H1 (cell line): ENCODE data around the gene TAF9. TPM values are rescaled to one million over a fixed set of nuclear protein-coding genes. Genes with fewer than 3 reads are reported as not detected.
"Not testable (repeated sequence)": the region's sequence is repeated elsewhere in the genome, so short reads cannot be mapped to it uniquely, and the experiment has no call there.

Experiments used
- CTCF ChIA-PET: fragments of 300-600 bp; sonication (Branson Sonifier 250); formaldehyde crosslinking; loops from one replicate; lab custom pipeline; 2021; ENCODE audit not compliant: partially characterized antibody; lab: Charles Lee
- POLR2A ChIA-PET: fragments of 300-600 bp; sonication (Branson Sonifier 250); formaldehyde crosslinking; loops from one replicate; lab custom pipeline; 2021; ENCODE audit warnings: inconsistent platforms; ENCODE audit not compliant: partially characterized antibody; lab: Charles Lee
- DNase-seq, 2 experiments: peaks; one replicate each; pipeline versions ENCODE4 v3.0.0 to v3.0.0-alpha.2; 2010 to 2022; ENCODE audit warnings: low spot score in 2 of 2, low read depth in 1 of 2, mixed read lengths in 1 of 2
- FAIRE-seq: peaks from 2 replicates; lab custom pipeline; 2011; peaks lifted over from hg19 to GRCh38; lab: Jason Lieb, UNC
- H2AFZ ChIP-seq: 2 replicates; pipeline ENCODE4 v1.8.1; 2012; ENCODE audit warnings: low read length, inconsistent platforms
- H2AK5ac ChIP-seq: 2 replicates; pipeline ENCODE4 v1.6.1; 2013; ENCODE audit warnings: low read depth, low read length
- H2BK120ac ChIP-seq: replicated peaks from 2 replicates; pipeline ENCODE3; 2013; ENCODE audit warnings: low read depth, low read length, inconsistent platforms
- H2BK12ac ChIP-seq: 2 replicates; pipeline ENCODE4 v1.6.1; 2013; ENCODE audit warnings: low read depth, low read length
- H2BK15ac ChIP-seq: 2 replicates; pipeline ENCODE4 v1.6.1; 2013; ENCODE audit warnings: low read length
- H2BK20ac ChIP-seq: 2 replicates; pipeline ENCODE4 v1.6.1; 2013; ENCODE audit warnings: low read length
- H2BK5ac ChIP-seq: 2 replicates; pipeline ENCODE4 v1.6.1; 2013; ENCODE audit warnings: low read depth, low read length
- H3K14ac ChIP-seq: 2 replicates; pipeline ENCODE4 v1.6.1; 2013; ENCODE audit warnings: inconsistent platforms; ENCODE audit not compliant: insufficient read length
- H3K18ac ChIP-seq: 2 replicates; pipeline ENCODE4 v1.6.1; 2013; ENCODE audit warnings: low read length; ENCODE audit errors: extremely low read depth
- H3K23ac ChIP-seq: 2 replicates; pipeline ENCODE4 v1.6.1; 2013; ENCODE audit warnings: inconsistent platforms; ENCODE audit not compliant: insufficient read length
- H3K23me2 ChIP-seq: 2 replicates; pipeline ENCODE4 v1.6.1; 2013; ENCODE audit warnings: low read depth, low read length
- H3K27ac ChIP-seq: 2 replicates; pipeline ENCODE4 v1.6.1; 2011; ENCODE audit warnings: low read depth, low read length, inconsistent platforms
- H3K27me3 ChIP-seq, 4 experiments: replicated peaks in 1 of 4; 1 replicate in 1 of 4; 2 replicates in 3 of 4; pipeline versions ENCODE4 v1.6.1 to v1.8.1; 2011 to 2013; ENCODE audit warnings: low read length in 3 of 4, mild to moderate bottlenecking in 3 of 4, inconsistent platforms in 2 of 4, mixed read lengths in 2 of 4, moderate library complexity in 1 of 4; ENCODE audit not compliant: control insufficient read depth in 3 of 4, insufficient read depth in 3 of 4; ENCODE audit errors: extremely low read depth in 1 of 4
- H3K36me3 ChIP-seq, 4 experiments: 2 replicates each; pipeline versions ENCODE4 v1.6.1 to v1.8.1; 2011 to 2013; ENCODE audit warnings: mild to moderate bottlenecking in 4 of 4, low read length in 3 of 4, moderate library complexity in 2 of 4, control low read depth in 1 of 4, inconsistent platforms in 1 of 4; ENCODE audit not compliant: insufficient read depth in 4 of 4, control insufficient read depth in 2 of 4
- H3K4ac ChIP-seq: replicated peaks from 2 replicates; pipeline ENCODE3; 2013; ENCODE audit warnings: low read length, low read depth, mixed read lengths, inconsistent platforms; ENCODE audit not compliant: insufficient read length
- H3K4me1 ChIP-seq, 4 experiments: replicated peaks in 1 of 4; 1 replicate in 1 of 4; 2 replicates in 3 of 4; pipeline versions ENCODE4 v1.6.1 to v1.8.1; 2011 to 2013; ENCODE audit warnings: low read length in 3 of 4, inconsistent platforms in 2 of 4, mixed read lengths in 1 of 4; ENCODE audit not compliant: insufficient read depth in 4 of 4, control insufficient read depth in 3 of 4
- H3K4me2 ChIP-seq, 2 experiments: 2 replicates each; pipeline versions ENCODE4 v1.6.1 to v1.8.1; 2011 to 2013; ENCODE audit warnings: low read depth in 2 of 2, low read length in 2 of 2, control low read depth in 1 of 2, inconsistent platforms in 1 of 2, mild to moderate bottlenecking in 1 of 2; ENCODE audit not compliant: insufficient read depth in 1 of 2
- H3K4me3 ChIP-seq, 4 experiments: fragments of 200-600, 300-600 bp in 1 of 4; sonication (generic), shearing (Covaris generic), sonication (Bioruptor Twin) in 1 of 4; 2 replicates each; pipeline versions ENCODE4 v1.5.1 to v1.8.1; 2011 to 2016; ENCODE audit warnings: low read length in 4 of 4, low read depth in 3 of 4, control low read depth in 2 of 4, inconsistent platforms in 2 of 4, mild to moderate bottlenecking in 2 of 4, mixed read lengths in 1 of 4, moderate library complexity in 1 of 4; ENCODE audit not compliant: insufficient read depth in 2 of 4; ENCODE audit errors: extremely low read depth in 1 of 4
- H3K56ac ChIP-seq: replicated peaks from 2 replicates; pipeline ENCODE3; 2013; ENCODE audit warnings: low read depth, mild to moderate bottlenecking, mixed read lengths, low read length, inconsistent platforms; ENCODE audit not compliant: insufficient read length
- H3K79me1 ChIP-seq: 2 replicates; pipeline ENCODE4 v1.6.1; 2013; ENCODE audit warnings: low read depth, low read length, control low read depth
- H3K79me2 ChIP-seq, 2 experiments: 2 replicates each; pipeline versions ENCODE4 v1.6.1 to v1.8.1; 2012 to 2013; ENCODE audit warnings: low read length in 2 of 2, mild to moderate bottlenecking in 2 of 2, inconsistent platforms in 1 of 2; ENCODE audit not compliant: insufficient read depth in 2 of 2, control insufficient read depth in 1 of 2
- H3K9ac ChIP-seq, 4 experiments: replicated peaks in 1 of 4; 1 replicate in 1 of 4; 2 replicates in 3 of 4; pipeline versions ENCODE4 v1.6.1 to v1.8.1; 2011 to 2013; ENCODE audit warnings: low read depth in 3 of 4, low read length in 3 of 4, control low read depth in 2 of 4, mild to moderate bottlenecking in 2 of 4, moderate library complexity in 2 of 4, inconsistent platforms in 1 of 4; ENCODE audit errors: extremely low read depth in 1 of 4
- H3K9me3 ChIP-seq, 2 experiments: 2 replicates each; pipeline versions ENCODE4 v1.6.1 to v1.8.1; 2012 to 2013; ENCODE audit warnings: mild to moderate bottlenecking in 2 of 2, moderate library complexity in 2 of 2, control low read depth in 1 of 2, inconsistent platforms in 1 of 2, low read depth in 1 of 2, low read length in 1 of 2, mixed read lengths in 1 of 2; ENCODE audit not compliant: insufficient read depth in 2 of 2
- H4K20me1 ChIP-seq, 2 experiments: replicated peaks in 1 of 2; 2 replicates each; pipeline versions ENCODE3 to v1.8.1; 2011 to 2013; ENCODE audit warnings: inconsistent platforms in 2 of 2, low read length in 2 of 2, mild to moderate bottlenecking in 1 of 2; ENCODE audit not compliant: insufficient read depth in 2 of 2, control insufficient read depth in 1 of 2
- H4K5ac ChIP-seq: 2 replicates; pipeline ENCODE4 v1.6.1; 2013; ENCODE audit warnings: low read length, low read depth, mixed read lengths, inconsistent platforms; ENCODE audit not compliant: insufficient read length
- H4K8ac ChIP-seq: 2 replicates; pipeline ENCODE4 v1.8.0; 2013; ENCODE audit warnings: mild to moderate bottlenecking, moderate library complexity, low read length, inconsistent platforms; ENCODE audit not compliant: insufficient read depth; ENCODE audit errors: extremely low read depth
- H4K91ac ChIP-seq: replicated peaks from 2 replicates; pipeline ENCODE3; 2013; ENCODE audit warnings: low read length, mixed read lengths, inconsistent platforms; ENCODE audit not compliant: insufficient read length
- WGBS, 2 experiments: shearing (Covaris generic) in 1 of 2; methylation state at CpG; one replicate each; pipeline versions ENCODE4 v1.1.6 to v1.1.7; 2013 to 2015; ENCODE audit warnings: low lambda C conversion rate in 2 of 2, mixed read lengths in 2 of 2, inconsistent platforms in 1 of 2, low coverage in 1 of 2, missing lambda C conversion rate in 1 of 2; ENCODE audit not compliant: insufficient replicate concordance in 2 of 2, insufficient coverage in 1 of 2, insufficient read length in 1 of 2; ENCODE audit errors: extremely low coverage in 1 of 2, missing lambda C conversion rate in 1 of 2; 5-methylcytosine and 5-hydroxymethylcytosine counted together
- polyA plus RNA-seq, 7 experiments: library from polyadenylated mRNA; depleted of rRNA in 3 of 7; stranded (reverse) in 5 of 7; unstranded in 2 of 7; fragments of >200 nt in 5 of 7; fragments of 200-250 nt in 2 of 7; gene quantifications; 1 replicate in 5 of 7; 2 replicates in 1 of 7; 4 replicates in 1 of 7; pipeline versions ENCODE4 v1.2.1 to v1.2.3, GENCODE V29; 2011 to 2013; ENCODE audit warnings: missing spikeins in 2 of 7, mixed read lengths in 2 of 7
- total RNA-seq: library from RNA; stranded (reverse); fragmentation: NEBNext Ultra II Directional; extraction: Animal tissue kit (Norgen Biotek cat#: 25700); gene quantifications from 2 replicates; pipeline ENCODE4 v1.2.1, GENCODE V29; 2021

The TAF9 gene
- total and polyA plus RNA-seq, 2 of the 8 experiments (the other 6 are each of a cell fraction or from before 2014, with no cell fraction given), result 85.1 to 135 TPM

DNA sequence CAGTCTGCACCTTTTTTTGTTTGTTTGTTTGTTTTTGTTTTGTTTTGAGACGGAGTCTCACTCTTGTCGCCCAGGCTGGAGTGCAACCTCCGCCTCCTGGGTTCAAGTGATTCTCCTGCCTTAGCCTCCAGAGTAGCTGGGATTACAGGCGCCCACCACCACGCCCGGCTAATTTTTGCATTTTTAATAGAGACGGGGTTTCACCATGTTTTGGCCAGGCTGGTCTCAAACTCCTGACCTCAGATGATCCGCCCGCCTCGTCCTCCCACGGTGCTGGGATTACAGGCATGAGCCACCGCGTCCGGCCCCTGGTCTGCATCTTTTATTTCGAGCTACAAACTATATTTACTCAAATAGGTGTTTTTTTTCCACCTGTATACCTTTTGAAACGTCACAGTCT is 1.0 kb upstream of the TAF9 start:
- CTCF ChIA-PET, result interaction anchor here (1.3 kb wide), 1 partner anchor 104 kb away, joined by 3 read pairs; no protein-coding TSS in a partner anchor
- Histone ChIP-seq H3K4me3 (peak overlapping the region; percentile 83 to 95 (median 88)), H3K36me3 (peaks cover 6 to 25% (median 12%) of the 10 kb centered on the region in 4 experiments; a peak in 7 of 8 replicates), H3K27ac (peak overlapping the region; percentile 99; the same call in 1 of the 2 replicates), H3K9ac (peak overlapping the region; percentile 13 to 98 (median 92); a peak in 6 of 7 replicates), H3K79me2 (peaks cover 16 to 59% of the 10 kb centered on the region in 2 experiments), H3K4me2 (peak overlapping the region; percentile 51 to 69)
- H3K27me3 ChIP-seq, H3K56ac ChIP-seq, H2AK5ac ChIP-seq, DNase-seq, H2BK12ac ChIP-seq, H2BK120ac ChIP-seq, H3K18ac ChIP-seq, H2BK5ac ChIP-seq, H3K14ac ChIP-seq, H3K4me1 ChIP-seq, H3K9me3 ChIP-seq, FAIRE-seq, H4K20me1 ChIP-seq, H2AFZ ChIP-seq, H3K4ac ChIP-seq, H4K91ac ChIP-seq, H2BK20ac ChIP-seq, H3K23me2 ChIP-seq, H2BK15ac ChIP-seq, H4K8ac ChIP-seq, H3K79me1 ChIP-seq, H3K23ac ChIP-seq, H4K5ac ChIP-seq: not testable (repeated sequence)
- WGBS, 2 experiments, result 11% methylated on average over 16 of the region's 16 CpGs; no CpG with 5 or more reads in 1 of the 2 experiments
- POLR2A ChIA-PET, result interaction anchor here (0.8 to 1.3 kb wide), 7 partner anchors 43 to 277 kb away, joined by 3 to 5 read pairs (median 3); partner anchors contain the start of genes MARVELD2 and SLC30A5
